AG04450 (cell line): ENCODE results near the gene KRT78. TPM values are rescaled to one million over a fixed set of nuclear protein-coding genes. Genes with fewer than 3 reads are reported as not detected.

Experiments used
- CTCF ChIA-PET: fragments of 300-600, 350-600 bp; formaldehyde crosslinking; extraction: SDS; loops from one replicate; lab custom pipeline; 2022; ENCODE audit warnings: antibody characterized with exemption, inconsistent platforms; lab: Charles Lee
- POLR2A ChIA-PET: fragments of 350-600 bp; formaldehyde crosslinking; extraction: SDS; loops from one replicate; lab custom pipeline; 2021; ENCODE audit warnings: antibody characterized with exemption, inconsistent platforms; lab: Yijun Ruan, JAX
- DNase-seq: peaks from one replicate; pipeline ENCODE4 v3.0.0-alpha.2; 2011; ENCODE audit warnings: low read depth, low spot score
- H3K27ac ChIP-seq: one replicate; pipeline ENCODE4 v1.5.1; 2012; ENCODE audit warnings: low read depth, low read length, control low read depth
- H3K27me3 ChIP-seq: one replicate; pipeline ENCODE4 v1.6.0; 2012; ENCODE audit warnings: low read length; ENCODE audit not compliant: control insufficient read depth, insufficient read depth
- H3K4me3 ChIP-seq: 2 replicates; pipeline ENCODE4 v1.5.1; 2011; ENCODE audit warnings: mild to moderate bottlenecking, low read depth, low read length, control low read depth
- H3K9me3 ChIP-seq: 2 replicates; pipeline ENCODE4 v1.5.1; 2012; ENCODE audit warnings: low read length; ENCODE audit not compliant: control insufficient read depth, insufficient read depth
- CTCF ChIP-seq: IDR thresholded peaks from 2 replicates; pipeline ENCODE4 v1.5.1; 2011; ENCODE audit warnings: low read depth, low read length, control low read depth, inconsistent platforms
- polyA plus RNA-seq: library from polyadenylated mRNA; depleted of rRNA; stranded (reverse); fragments of >200 nt; gene quantifications from 2 replicates; pipeline ENCODE4 v1.2.3, GENCODE V29; 2011

Gene KRT78
- polyA plus RNA-seq, 1 experiment = not detected

- no peak for DNase-seq
- no peak within 1 kb of the TSS for H3K27ac ChIP-seq
- POLR2A ChIA-PET = no interaction called here
- CTCF ChIA-PET = interaction anchor here (1.0 kb wide), 1 partner anchor 442 kb away, joined by 3 read pairs; no protein-coding TSS in a partner anchor
- H3K9me3 ChIP-seq = no peaks in the 10 kb centered on the region
- no peak for TF ChIP-seq CTCF
- peaks cover 20% of the 10 kb centered on the region for H3K27me3 ChIP-seq
- H3K4me3 ChIP-seq = no peak within 1 kb of the TSS
Measured at GRCh38 chr12:52813885-52814709, 34.7 kb downstream of the KRT78 start, which contains the start of gene KRT4. TSS of gene KRT4 (minus strand) at chr12:52814116. CDS start at chr12:52814058, 58 bp downstream.

- no peaks in the 10 kb centered on the region for H3K9me3 ChIP-seq
- no peak for TF ChIP-seq CTCF
- no peak overlapping the region for H3K27ac ChIP-seq
- H3K4me3 ChIP-seq = no peak overlapping the region
- ChIA-PET POLR2A (no interaction called here), CTCF (interaction anchor here (1.0 kb wide), 1 partner anchor 441 kb away, joined by 3 read pairs; no protein-coding TSS in a partner anchor)
- H3K27me3 ChIP-seq = peaks cover 18% of the 10 kb centered on the region
- DNase-seq = no peak
Measured at GRCh38 chr12:52813203-52813819, 35.5 kb downstream of the KRT78 start.

GRCh38 chr12:52812749-52813148 lies 36.0 kb downstream of the KRT78 start:
- Histone ChIP-seq H3K27ac (no peak overlapping the region), H3K27me3 (peaks cover 20% of the 10 kb centered on the region), H3K4me3 (no peak overlapping the region), H3K9me3 (no peaks in the 10 kb centered on the region)
- POLR2A ChIA-PET = no interaction called here
- DNase-seq = no peak
- CTCF ChIA-PET = no interaction called here
- no peak for TF ChIP-seq CTCF

GRCh38 chr12:52812073-52812400 lies 36.8 kb downstream of the KRT78 start:
- DNase-seq = no peak
- TF ChIP-seq CTCF = no peak
- CTCF ChIA-PET = no interaction called here
- H3K9me3 ChIP-seq = no peaks in the 10 kb centered on the region
- peaks cover 20% of the 10 kb centered on the region for H3K27me3 ChIP-seq
- no peak overlapping the region for H3K4me3 ChIP-seq
- H3K27ac ChIP-seq = no peak overlapping the region
- POLR2A ChIA-PET = no interaction called here
